GM12892 (cell line): ENCODE data around the gene DNAJC25.

Source experiments
- POLR2A ChIP-seq: IDR thresholded peaks from 2 replicates; pipeline ENCODE4 v1.6.1; 2011; ENCODE audit warnings: low read depth, low read length, control low read depth
- TAF1 ChIP-seq: IDR thresholded peaks from 2 replicates; pipeline ENCODE4 v1.6.1; 2011; ENCODE audit warnings: low read depth, mild to moderate bottlenecking, control low read depth, low read length, borderline replicate concordance

GRCh38 chr9:111604054-111604615 lies 27.0 kb upstream of the DNAJC25 start:
- no peak for TF ChIP-seq TAF1
- no peak for TF ChIP-seq POLR2A
